ENCODE results near the gene DCAF10.

DNA sequence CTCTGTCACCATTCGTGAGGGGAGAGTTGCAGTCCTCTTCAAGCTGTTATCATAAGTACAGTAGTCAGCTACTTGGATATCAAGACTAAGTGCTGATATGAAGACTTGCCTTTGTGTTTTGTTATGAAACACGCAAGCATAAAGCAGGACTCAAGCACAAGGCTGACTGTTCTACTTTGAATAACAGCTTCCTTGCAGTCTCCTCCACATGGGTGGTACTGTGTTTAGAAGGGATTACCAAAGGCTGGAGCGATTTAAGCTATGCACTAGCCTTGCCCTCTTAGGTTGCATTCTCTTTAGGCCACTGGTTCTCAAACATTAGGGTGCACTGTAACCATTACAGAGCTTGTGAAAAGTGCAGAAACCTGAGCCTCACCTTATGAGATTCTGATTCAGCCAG is 61.9 kb downstream of the DCAF10 start:
- TF ChIP-seq, protein P1, sequence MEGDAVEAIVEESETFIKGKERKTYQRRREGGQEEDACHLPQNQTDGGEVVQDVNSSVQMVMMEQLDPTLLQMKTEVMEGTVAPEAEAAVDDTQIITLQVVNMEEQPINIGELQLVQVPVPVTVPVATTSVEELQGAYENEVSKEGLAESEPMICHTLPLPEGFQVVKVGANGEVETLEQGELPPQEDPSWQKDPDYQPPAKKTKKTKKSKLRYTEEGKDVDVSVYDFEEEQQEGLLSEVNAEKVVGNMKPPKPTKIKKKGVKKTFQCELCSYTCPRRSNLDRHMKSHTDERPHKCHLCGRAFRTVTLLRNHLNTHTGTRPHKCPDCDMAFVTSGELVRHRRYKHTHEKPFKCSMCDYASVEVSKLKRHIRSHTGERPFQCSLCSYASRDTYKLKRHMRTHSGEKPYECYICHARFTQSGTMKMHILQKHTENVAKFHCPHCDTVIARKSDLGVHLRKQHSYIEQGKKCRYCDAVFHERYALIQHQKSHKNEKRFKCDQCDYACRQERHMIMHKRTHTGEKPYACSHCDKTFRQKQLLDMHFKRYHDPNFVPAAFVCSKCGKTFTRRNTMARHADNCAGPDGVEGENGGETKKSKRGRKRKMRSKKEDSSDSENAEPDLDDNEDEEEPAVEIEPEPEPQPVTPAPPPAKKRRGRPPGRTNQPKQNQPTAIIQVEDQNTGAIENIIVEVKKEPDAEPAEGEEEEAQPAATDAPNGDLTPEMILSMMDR (conservative IDR thresholded peaks at IDR 0.05; ENCODE audit: low read length): no peak
- TF ChIP-seq EZH2phosphoT487 (IDR thresholded peaks at IDR 0.05; ENCODE audit: borderline replicate concordance, low read depth, low read length): no peak

Measured in OCI-LY7 (cell line).